ENCODE measurements around the gene CDO1. TPM values are rescaled to one million over a fixed set of nuclear protein-coding genes. Genes with fewer than 3 reads are reported as not detected.

CDO1 gene
- total RNA-seq (not detected), total RNA-seq (0 to 0.23 reads per million in 2 donors)

- Mint-ChIP-seq H3K36me3 (ENCODE audit: low read depth) (peaks cover 3% of the 10 kb centered on the region), H3K4me1 (peaks cover 15% of the 10 kb centered on the region), H3K4me3 (peak within 1 kb of the TSS; percentile 83), H3K27ac (no peak within 1 kb of the TSS), H3K27me3 (peaks cover 78% of the 10 kb centered on the region)
- H3K9me3 ChIP-seq (ENCODE audit: control insufficient read depth, low read length, poor library complexity, severe bottlenecking) = no peaks in the 10 kb centered on the region
- no peak for DNase-seq
- peak; percentile 62 for ATAC-seq
These were observed at the start of gene CDO1 for GRCh38 chr5:115816226-115817081. TSS of gene CDO1 (minus strand) at chr5:115816659. CDS start at chr5:115816397, 262 bp downstream.

GRCh38 chr5:115859378-115859777, 42.9 kb upstream of the CDO1 start:
- no peaks in the 10 kb centered on the region for H3K9me3 ChIP-seq (ENCODE audit: control insufficient read depth, low read length, poor library complexity, severe bottlenecking)
- Mint-ChIP-seq H3K4me3 (no peak overlapping the region), H3K27ac (no peak overlapping the region), H3K4me1 (peaks cover 27% of the 10 kb centered on the region), H3K36me3 (ENCODE audit: low read depth) (peaks cover under 1% of the 10 kb centered on the region), H3K27me3 (no peaks in the 10 kb centered on the region)
- DNase-seq (no peak), ATAC-seq (no peak)

GRCh38 chr5:115858396-115858795, 41.9 kb upstream of the CDO1 start:
- DNase-seq (no peak), ATAC-seq (no peak)
- Mint-ChIP-seq H3K27ac (peak overlapping the region; percentile 8), H3K27me3 (no peaks in the 10 kb centered on the region), H3K36me3 (ENCODE audit: low read depth) (no peaks in the 10 kb centered on the region), H3K4me3 (no peak overlapping the region), H3K4me1 (peaks cover 24% of the 10 kb centered on the region)
- H3K9me3 ChIP-seq (ENCODE audit: control insufficient read depth, low read length, poor library complexity, severe bottlenecking) = no peaks in the 10 kb centered on the region

- ATAC-seq (no peak), DNase-seq (no peak)
- Mint-ChIP-seq H3K27ac (peak overlapping the region; percentile 41), H3K36me3 (ENCODE audit: low read depth) (no peaks in the 10 kb centered on the region), H3K4me3 (no peak overlapping the region), H3K4me1 (peaks cover 24% of the 10 kb centered on the region), H3K27me3 (no peaks in the 10 kb centered on the region)
- H3K9me3 ChIP-seq (ENCODE audit: control insufficient read depth, low read length, poor library complexity, severe bottlenecking) = no peaks in the 10 kb centered on the region
These were observed 41.3 kb upstream of the CDO1 start for GRCh38 chr5:115857626-115858349.

GRCh38 chr5:115857057-115857479, 40.6 kb upstream of the CDO1 start:
- DNase-seq = no peak
- Mint-ChIP-seq H3K4me3 (no peak overlapping the region), H3K4me1 (peaks cover 24% of the 10 kb centered on the region), H3K27ac (peak overlapping the region; percentile 41), H3K27me3 (no peaks in the 10 kb centered on the region), H3K36me3 (ENCODE audit: low read depth) (no peaks in the 10 kb centered on the region)
- H3K9me3 ChIP-seq (ENCODE audit: control insufficient read depth, low read length, poor library complexity, severe bottlenecking) = no peaks in the 10 kb centered on the region
- no peak for ATAC-seq

GRCh38 chr5:115855959-115856358, 39.5 kb upstream of the CDO1 start:
- ATAC-seq (no peak), DNase-seq (no peak)
- Mint-ChIP-seq H3K27me3 (no peaks in the 10 kb centered on the region), H3K27ac (peak overlapping the region; percentile 14), H3K4me3 (no peak overlapping the region), H3K4me1 (peaks cover 23% of the 10 kb centered on the region), H3K36me3 (ENCODE audit: low read depth) (no peaks in the 10 kb centered on the region)
- no peaks in the 10 kb centered on the region for H3K9me3 ChIP-seq (ENCODE audit: control insufficient read depth, low read length, poor library complexity, severe bottlenecking)

- no peak for ATAC-seq
- Mint-ChIP-seq H3K4me1 (peaks cover 34% of the 10 kb centered on the region), H3K27ac (no peak overlapping the region), H3K36me3 (ENCODE audit: low read depth) (no peaks in the 10 kb centered on the region), H3K27me3 (no peaks in the 10 kb centered on the region), H3K4me3 (no peak overlapping the region)
- no peaks in the 10 kb centered on the region for H3K9me3 ChIP-seq (ENCODE audit: control insufficient read depth, low read length, poor library complexity, severe bottlenecking)
- DNase-seq = no peak
These were observed 37.7 kb upstream of the CDO1 start for GRCh38 chr5:115854139-115854538.

- H3K9me3 ChIP-seq (ENCODE audit: control insufficient read depth, low read length, poor library complexity, severe bottlenecking) = no peaks in the 10 kb centered on the region
- no peaks in the 10 kb centered on the region for H3K36me3 Mint-ChIP-seq (ENCODE audit: low read depth)
- no peaks in the 10 kb centered on the region for H3K27me3 Mint-ChIP-seq
- no peak for ATAC-seq
- no peak for DNase-seq
- no peak overlapping the region for H3K27ac Mint-ChIP-seq
- H3K4me3 Mint-ChIP-seq = no peak overlapping the region
- peaks cover 24% of the 10 kb centered on the region for H3K4me1 Mint-ChIP-seq
These were observed 34.4 kb upstream of the CDO1 start for GRCh38 chr5:115850744-115851416.

- ATAC-seq = no peak
- Mint-ChIP-seq H3K4me1 (peaks cover 25% of the 10 kb centered on the region), H3K4me3 (peak overlapping the region; percentile 10), H3K27me3 (no peaks in the 10 kb centered on the region), H3K36me3 (ENCODE audit: low read depth) (no peaks in the 10 kb centered on the region), H3K27ac (no peak overlapping the region)
- no peaks in the 10 kb centered on the region for H3K9me3 ChIP-seq (ENCODE audit: control insufficient read depth, low read length, poor library complexity, severe bottlenecking)
- DNase-seq = no peak
These were observed 32.9 kb upstream of the CDO1 start for GRCh38 chr5:115849258-115849798.

GRCh38 chr5:115847290-115847689, 30.8 kb upstream of the CDO1 start:
- no peak overlapping the region for H3K27ac Mint-ChIP-seq
- DNase-seq (no peak), ATAC-seq (no peak)
- H3K36me3 Mint-ChIP-seq (ENCODE audit: low read depth) = no peaks in the 10 kb centered on the region
- peaks cover 37% of the 10 kb centered on the region for H3K4me1 Mint-ChIP-seq
- H3K27me3 Mint-ChIP-seq = no peaks in the 10 kb centered on the region
- H3K4me3 Mint-ChIP-seq = no peak overlapping the region
- H3K9me3 ChIP-seq (ENCODE audit: control insufficient read depth, low read length, poor library complexity, severe bottlenecking) = no peaks in the 10 kb centered on the region

GRCh38 chr5:115844321-115844817, 27.9 kb upstream of the CDO1 start:
- Mint-ChIP-seq H3K4me3 (no peak overlapping the region), H3K36me3 (ENCODE audit: low read depth) (no peaks in the 10 kb centered on the region), H3K27me3 (no peaks in the 10 kb centered on the region), H3K27ac (no peak overlapping the region), H3K4me1 (peaks cover 35% of the 10 kb centered on the region)
- ATAC-seq (no peak), DNase-seq (no peak)
- no peaks in the 10 kb centered on the region for H3K9me3 ChIP-seq (ENCODE audit: control insufficient read depth, low read length, poor library complexity, severe bottlenecking)

GRCh38 chr5:115843444-115844130, 27.1 kb upstream of the CDO1 start:
- H3K27ac Mint-ChIP-seq = no peak overlapping the region
- no peaks in the 10 kb centered on the region for H3K27me3 Mint-ChIP-seq
- H3K4me1 Mint-ChIP-seq = peaks cover 32% of the 10 kb centered on the region
- DNase-seq (no peak), ATAC-seq (no peak)
- no peaks in the 10 kb centered on the region for H3K36me3 Mint-ChIP-seq (ENCODE audit: low read depth)
- H3K4me3 Mint-ChIP-seq = peak overlapping the region; percentile 98
- H3K9me3 ChIP-seq (ENCODE audit: control insufficient read depth, low read length, poor library complexity, severe bottlenecking) = no peaks in the 10 kb centered on the region
